ENCODE measurements around the gene DOCK10. TPM values are rescaled to one million over a fixed set of nuclear protein-coding genes. Genes with fewer than 3 reads are reported as not detected.

The DOCK10 gene
- total and polyA plus RNA-seq, 7 donors = 3.0 to 11.4 (median 5.4) TPM

DNA sequence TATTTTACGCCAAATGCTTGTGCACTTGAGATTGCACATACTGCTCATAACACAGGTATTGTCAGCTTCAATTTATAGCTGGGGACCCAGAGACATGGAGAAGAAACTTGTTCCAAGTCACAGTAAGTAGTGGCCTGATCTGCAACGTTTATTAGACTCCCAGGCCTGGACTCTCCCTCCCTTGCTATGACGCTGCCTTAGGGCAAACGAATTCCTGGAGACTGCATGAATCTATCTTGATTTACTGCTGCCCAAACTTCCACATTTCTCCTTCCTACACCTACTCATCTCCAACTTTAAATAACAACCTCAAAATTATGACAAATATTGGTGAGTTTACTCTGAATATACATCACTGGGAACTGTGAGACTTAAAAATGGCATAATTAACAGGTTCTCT, 181.0 kb downstream of the DOCK10 start:
- 83 to 84% methylated on average over 4 of the region's 4 CpGs for WGBS, 2 donors
- intact Hi-C loops (cut with DNase I) = no loop called here
- H3K9me3 ChIP-seq = no peaks in the 10 kb centered on the region

DNA sequence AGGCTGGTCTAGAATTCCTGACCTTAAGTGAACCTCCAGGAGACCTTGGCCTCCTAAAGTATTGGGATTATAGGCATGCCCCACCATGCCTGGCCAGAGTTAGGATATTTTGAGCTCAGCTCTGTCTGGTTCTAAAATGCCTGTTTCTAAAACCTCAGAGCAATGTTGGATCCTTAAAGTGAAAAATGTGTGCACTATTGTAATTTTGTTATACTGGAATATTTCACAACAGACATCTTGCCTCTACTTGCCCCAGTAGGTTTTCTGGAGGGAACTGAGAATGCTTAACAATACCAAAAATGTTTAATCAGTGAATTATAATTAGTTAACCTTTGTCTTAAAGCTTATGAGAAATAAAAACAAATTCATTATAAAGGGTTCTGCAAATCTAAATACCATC, 181.5 kb downstream of the DOCK10 start:
- no peaks in the 10 kb centered on the region for H3K36me3 ChIP-seq
- no peak for DNase-seq
- H3K27me3 ChIP-seq = no peaks in the 10 kb centered on the region
- no peaks in the 10 kb centered on the region for H3K9me3 ChIP-seq
- H3K27ac ChIP-seq = no peak overlapping the region
- no peak overlapping the region for H3K4me3 ChIP-seq
- no peak for TF ChIP-seq POLR2A (IDR thresholded peaks at IDR 0.05)
- TF ChIP-seq, protein P1, sequence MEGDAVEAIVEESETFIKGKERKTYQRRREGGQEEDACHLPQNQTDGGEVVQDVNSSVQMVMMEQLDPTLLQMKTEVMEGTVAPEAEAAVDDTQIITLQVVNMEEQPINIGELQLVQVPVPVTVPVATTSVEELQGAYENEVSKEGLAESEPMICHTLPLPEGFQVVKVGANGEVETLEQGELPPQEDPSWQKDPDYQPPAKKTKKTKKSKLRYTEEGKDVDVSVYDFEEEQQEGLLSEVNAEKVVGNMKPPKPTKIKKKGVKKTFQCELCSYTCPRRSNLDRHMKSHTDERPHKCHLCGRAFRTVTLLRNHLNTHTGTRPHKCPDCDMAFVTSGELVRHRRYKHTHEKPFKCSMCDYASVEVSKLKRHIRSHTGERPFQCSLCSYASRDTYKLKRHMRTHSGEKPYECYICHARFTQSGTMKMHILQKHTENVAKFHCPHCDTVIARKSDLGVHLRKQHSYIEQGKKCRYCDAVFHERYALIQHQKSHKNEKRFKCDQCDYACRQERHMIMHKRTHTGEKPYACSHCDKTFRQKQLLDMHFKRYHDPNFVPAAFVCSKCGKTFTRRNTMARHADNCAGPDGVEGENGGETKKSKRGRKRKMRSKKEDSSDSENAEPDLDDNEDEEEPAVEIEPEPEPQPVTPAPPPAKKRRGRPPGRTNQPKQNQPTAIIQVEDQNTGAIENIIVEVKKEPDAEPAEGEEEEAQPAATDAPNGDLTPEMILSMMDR (IDR thresholded peaks at IDR 0.05) = no peak
- no peak for TF ChIP-seq POLR2AphosphoS5 (IDR thresholded peaks at IDR 0.05)
- no peak for TF ChIP-seq EP300 (IDR thresholded peaks at IDR 0.05)
- no peaks in the 10 kb centered on the region for H3K4me1 ChIP-seq
- intact Hi-C loops (cut with DNase I) = no loop called here

More for the DNA sequence above, 181.0 kb downstream of the DOCK10 start:
- no peak overlapping the region for H3K27ac ChIP-seq
- no peak overlapping the region for H3K4me3 ChIP-seq
- TF ChIP-seq EP300 (IDR thresholded peaks at IDR 0.05) (no peak), POLR2A (IDR thresholded peaks at IDR 0.05) (no peak), POLR2AphosphoS5 (IDR thresholded peaks at IDR 0.05) (no peak)
- TF ChIP-seq, protein P1 (IDR thresholded peaks at IDR 0.05) = no peak
- no peaks in the 10 kb centered on the region for H3K36me3 ChIP-seq
- H3K27me3 ChIP-seq = no peaks in the 10 kb centered on the region
- H3K4me1 ChIP-seq = no peaks in the 10 kb centered on the region
- no peak for DNase-seq

DNA sequence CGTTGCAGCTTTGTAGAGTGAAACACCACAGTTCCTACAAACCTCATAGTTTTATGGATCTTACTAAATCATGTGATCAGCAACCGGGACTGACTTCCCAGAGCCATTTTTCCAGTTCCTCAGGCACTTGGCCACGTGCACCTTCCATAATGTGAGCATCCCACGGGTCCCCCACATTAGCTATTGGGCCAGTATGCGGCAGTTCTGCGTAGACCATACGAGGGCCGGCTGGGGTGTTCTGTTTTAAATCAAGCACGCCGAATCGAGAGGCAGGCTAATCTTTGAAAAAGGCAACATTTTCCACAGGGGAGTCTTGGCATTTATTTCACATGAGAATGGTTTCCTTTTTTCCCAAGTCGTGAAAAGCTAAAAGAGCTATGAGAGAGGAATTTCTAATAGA, 190.5 kb downstream of the DOCK10 start:
- DNase-seq = no peak
- intact Hi-C loops (cut with DNase I) = no loop called here
- H3K36me3 ChIP-seq = no peaks in the 10 kb centered on the region
- no peak overlapping the region for H3K27ac ChIP-seq
- TF ChIP-seq EP300 (IDR thresholded peaks at IDR 0.05) (no peak), POLR2A (IDR thresholded peaks at IDR 0.05) (no peak), POLR2AphosphoS5 (IDR thresholded peaks at IDR 0.05) (no peak)
- TF ChIP-seq, protein P1 (IDR thresholded peaks at IDR 0.05) = no peak
- H3K9me3 ChIP-seq = no peaks in the 10 kb centered on the region
- no peak overlapping the region for H3K4me3 ChIP-seq
- H3K4me1 ChIP-seq = no peaks in the 10 kb centered on the region
- no peaks in the 10 kb centered on the region for H3K27me3 ChIP-seq
- 93 to 95% methylated on average over 12 of the region's 12 CpGs for WGBS, 2 donors

DNA sequence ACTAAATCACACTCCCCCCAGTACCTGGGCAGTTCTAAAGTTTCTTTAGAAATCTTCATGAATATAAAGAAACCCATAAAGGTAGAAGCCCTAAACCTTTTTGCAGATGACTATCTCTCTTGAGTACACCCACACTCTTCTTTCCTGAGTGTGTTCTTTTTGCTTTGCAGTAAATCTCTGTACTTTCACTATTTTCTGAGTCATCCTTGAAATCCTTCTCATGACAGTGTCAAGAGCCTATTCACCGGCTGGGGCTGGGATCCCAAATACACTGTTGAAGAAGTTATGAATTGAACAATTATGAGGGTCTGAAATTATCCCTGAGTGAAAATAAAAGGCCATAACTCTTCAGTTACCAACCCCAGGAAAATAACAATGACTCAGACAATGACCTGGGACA, 192.2 kb downstream of the DOCK10 start:
- intact Hi-C loops (cut with DNase I) = no loop called here
- 92 to 95% methylated on average over 1 of the region's 1 CpG for WGBS, 2 donors
- Histone ChIP-seq H3K27me3 (no peaks in the 10 kb centered on the region), H3K4me1 (no peaks in the 10 kb centered on the region), H3K4me3 (no peak overlapping the region), H3K9me3 (no peaks in the 10 kb centered on the region), H3K36me3 (no peaks in the 10 kb centered on the region), H3K27ac (no peak overlapping the region)
- DNase-seq = no peak
- TF ChIP-seq POLR2A (IDR thresholded peaks at IDR 0.05) = no peak
- TF ChIP-seq POLR2AphosphoS5 (IDR thresholded peaks at IDR 0.05) = no peak
- TF ChIP-seq EP300 (IDR thresholded peaks at IDR 0.05) = no peak
- TF ChIP-seq, protein P1 (IDR thresholded peaks at IDR 0.05) = no peak

DNA sequence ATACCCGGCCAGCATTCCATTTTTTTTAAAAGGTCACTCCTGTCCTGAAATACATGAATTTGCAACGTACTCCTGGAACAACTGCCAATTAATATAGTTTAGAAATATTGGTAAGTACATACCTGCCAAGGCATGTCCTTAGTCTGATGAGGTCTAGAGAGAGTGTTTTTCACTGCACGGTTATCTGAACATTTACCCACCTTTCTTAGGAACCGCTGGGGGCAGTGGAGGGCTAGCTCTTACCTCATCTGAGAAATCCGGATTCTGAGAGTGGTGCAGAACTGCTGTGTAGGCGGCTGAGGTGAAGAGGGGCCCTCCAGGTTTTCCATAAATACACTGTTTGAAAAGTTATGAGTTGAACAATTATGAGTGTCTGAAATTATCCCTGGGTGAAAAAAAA, 193.0 kb downstream of the DOCK10 start:
- intact Hi-C loops (cut with DNase I) = no loop called here
- Histone ChIP-seq H3K9me3 (no peaks in the 10 kb centered on the region), H3K27me3 (no peaks in the 10 kb centered on the region), H3K27ac (no peak overlapping the region), H3K4me3 (no peak overlapping the region), H3K36me3 (no peaks in the 10 kb centered on the region), H3K4me1 (no peaks in the 10 kb centered on the region)
- TF ChIP-seq POLR2A (IDR thresholded peaks at IDR 0.05) = no peak
- TF ChIP-seq EP300 (IDR thresholded peaks at IDR 0.05) = no peak
- TF ChIP-seq POLR2AphosphoS5 (IDR thresholded peaks at IDR 0.05) = no peak
- TF ChIP-seq, protein P1 (IDR thresholded peaks at IDR 0.05) = no peak
- WGBS, 2 donors = 89 to 94% methylated on average over 6 of the region's 6 CpGs
- no peak for DNase-seq

All from sigmoid colon (tissue), 7 donors.